Colonic mucosa (tissue), 4 donors: ENCODE measurements around the gene IQCE. TPM values are rescaled to one million over a fixed set of nuclear protein-coding genes. Genes with fewer than 3 reads are reported as not detected.
A peak's percentile ranks its signal among the peaks of the same experiment; 100 is the strongest.
"Not testable (repeated sequence)": the region's sequence is repeated elsewhere in the genome, so short reads cannot be mapped to it uniquely, and the experiment has no call there.

ENCODE experiments used
- DNase-seq: peaks from one replicate; pipeline ENCODE4 v3.0.0-alpha.2; 2020
- H3K27ac ChIP-seq: fragments of 200-600 bp; one replicate; pipeline ENCODE4 v1.8.0; 2021
- H3K27me3 ChIP-seq: fragments of 200-600 bp; one replicate; pipeline ENCODE4 v1.8.0; 2021
- H3K36me3 ChIP-seq: fragments of 200-600 bp; one replicate; pipeline ENCODE4 v1.8.0; 2021
- H3K4me1 ChIP-seq: fragments of 200-600 bp; one replicate; pipeline ENCODE4 v1.8.0; 2021; ENCODE audit warnings: mild to moderate bottlenecking
- H3K4me3 ChIP-seq: fragments of 200-600 bp; one replicate; pipeline ENCODE4 v1.8.0; 2021
- H3K9ac ChIP-seq, 2 donors: one replicate each; pipeline ENCODE4 v1.7.0; 2013; ENCODE audit warnings: control low read depth in 2 of 2, low read depth in 2 of 2, low read length in 2 of 2
- H3K9me3 ChIP-seq: fragments of 200-600 bp; one replicate; pipeline ENCODE4 v1.8.0; 2021
- intact Hi-C: fragments of 100-400 bp; cut with DNase I; formaldehyde crosslinking; loops from one replicate; pipeline ENCODE4 v1.14.1; 2022
- total RNA-seq, 2 donors: library from RNA; stranded (reverse); fragmentation: NEBNext Ultra II Directional in 1 of 2; extraction: Animal tissue kit (Norgen Biotek cat#: 25700) in 1 of 2; gene quantifications; one replicate each; pipeline ENCODE4 v1.2.1, GENCODE V29; 2021
- TF ChIP-seq, protein P1 (sequence below): fragments of 200-600 bp; IDR thresholded peaks from one replicate; pipeline ENCODE4 v1.8.0; 2022; ENCODE audit warnings: antibody characterized with exemption, mild to moderate bottlenecking
- donor health status: healthy.
- donor health status: DM: no; HTN: no; CAD: no.
- donor health status: DM: no; HTN: no; CAD: no.

The IQCE gene
- total RNA-seq, 2 donors from 2014 or later = 23.2 to 36.3 TPM

DNA sequence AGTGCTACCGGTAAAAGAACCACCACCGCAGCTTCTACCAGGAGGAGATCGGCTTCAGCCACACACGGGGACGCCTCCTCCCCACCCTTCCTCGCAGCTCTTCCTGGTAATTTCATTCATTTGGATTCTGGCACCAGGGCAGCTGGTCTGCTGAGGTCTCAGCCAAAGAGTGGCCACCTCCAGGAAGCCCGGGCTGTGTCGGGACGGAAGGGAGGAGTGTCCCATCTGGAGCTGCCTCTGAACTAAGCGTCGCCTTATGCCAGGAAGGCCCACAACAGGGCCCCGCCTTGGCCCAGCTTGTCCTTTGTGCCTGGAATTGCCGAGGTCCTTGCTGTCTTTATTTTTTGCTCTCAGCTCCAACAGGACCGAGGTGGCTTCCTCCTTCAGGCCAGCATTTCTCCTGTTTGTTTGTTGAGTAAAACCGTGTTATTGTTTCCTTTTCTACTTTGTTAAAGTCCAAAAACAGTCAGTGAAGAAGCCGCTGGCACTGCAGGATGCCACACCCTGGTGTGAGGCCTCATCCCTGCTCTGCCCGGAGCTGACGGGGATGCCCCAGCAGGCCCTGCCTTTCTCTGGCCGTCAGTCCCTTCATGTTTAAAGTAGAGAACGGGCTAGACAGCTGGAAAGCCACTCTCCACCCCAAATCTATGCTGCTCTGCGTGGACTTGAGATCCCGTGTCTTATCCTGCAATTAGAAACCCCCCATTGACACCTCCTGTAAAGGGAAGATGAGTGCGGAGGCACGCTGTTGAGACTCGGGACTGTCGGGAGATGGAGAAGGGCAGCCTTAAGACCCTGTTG, 48.5 kb downstream of the IQCE start:
- H3K4me3 ChIP-seq = no peak overlapping the region
- H3K27me3 ChIP-seq = no peaks in the 10 kb centered on the region
- no peaks in the 10 kb centered on the region for H3K36me3 ChIP-seq
- intact Hi-C loops = no loop called here
- TF ChIP-seq, protein P1, sequence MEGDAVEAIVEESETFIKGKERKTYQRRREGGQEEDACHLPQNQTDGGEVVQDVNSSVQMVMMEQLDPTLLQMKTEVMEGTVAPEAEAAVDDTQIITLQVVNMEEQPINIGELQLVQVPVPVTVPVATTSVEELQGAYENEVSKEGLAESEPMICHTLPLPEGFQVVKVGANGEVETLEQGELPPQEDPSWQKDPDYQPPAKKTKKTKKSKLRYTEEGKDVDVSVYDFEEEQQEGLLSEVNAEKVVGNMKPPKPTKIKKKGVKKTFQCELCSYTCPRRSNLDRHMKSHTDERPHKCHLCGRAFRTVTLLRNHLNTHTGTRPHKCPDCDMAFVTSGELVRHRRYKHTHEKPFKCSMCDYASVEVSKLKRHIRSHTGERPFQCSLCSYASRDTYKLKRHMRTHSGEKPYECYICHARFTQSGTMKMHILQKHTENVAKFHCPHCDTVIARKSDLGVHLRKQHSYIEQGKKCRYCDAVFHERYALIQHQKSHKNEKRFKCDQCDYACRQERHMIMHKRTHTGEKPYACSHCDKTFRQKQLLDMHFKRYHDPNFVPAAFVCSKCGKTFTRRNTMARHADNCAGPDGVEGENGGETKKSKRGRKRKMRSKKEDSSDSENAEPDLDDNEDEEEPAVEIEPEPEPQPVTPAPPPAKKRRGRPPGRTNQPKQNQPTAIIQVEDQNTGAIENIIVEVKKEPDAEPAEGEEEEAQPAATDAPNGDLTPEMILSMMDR = no peak
- H3K9ac ChIP-seq = no peak overlapping the region
- no peaks in the 10 kb centered on the region for H3K9me3 ChIP-seq
- peak overlapping the region; percentile 36 for H3K27ac ChIP-seq
- peak; percentile 71 for DNase-seq
- H3K4me1 ChIP-seq = no peaks in the 10 kb centered on the region

DNA sequence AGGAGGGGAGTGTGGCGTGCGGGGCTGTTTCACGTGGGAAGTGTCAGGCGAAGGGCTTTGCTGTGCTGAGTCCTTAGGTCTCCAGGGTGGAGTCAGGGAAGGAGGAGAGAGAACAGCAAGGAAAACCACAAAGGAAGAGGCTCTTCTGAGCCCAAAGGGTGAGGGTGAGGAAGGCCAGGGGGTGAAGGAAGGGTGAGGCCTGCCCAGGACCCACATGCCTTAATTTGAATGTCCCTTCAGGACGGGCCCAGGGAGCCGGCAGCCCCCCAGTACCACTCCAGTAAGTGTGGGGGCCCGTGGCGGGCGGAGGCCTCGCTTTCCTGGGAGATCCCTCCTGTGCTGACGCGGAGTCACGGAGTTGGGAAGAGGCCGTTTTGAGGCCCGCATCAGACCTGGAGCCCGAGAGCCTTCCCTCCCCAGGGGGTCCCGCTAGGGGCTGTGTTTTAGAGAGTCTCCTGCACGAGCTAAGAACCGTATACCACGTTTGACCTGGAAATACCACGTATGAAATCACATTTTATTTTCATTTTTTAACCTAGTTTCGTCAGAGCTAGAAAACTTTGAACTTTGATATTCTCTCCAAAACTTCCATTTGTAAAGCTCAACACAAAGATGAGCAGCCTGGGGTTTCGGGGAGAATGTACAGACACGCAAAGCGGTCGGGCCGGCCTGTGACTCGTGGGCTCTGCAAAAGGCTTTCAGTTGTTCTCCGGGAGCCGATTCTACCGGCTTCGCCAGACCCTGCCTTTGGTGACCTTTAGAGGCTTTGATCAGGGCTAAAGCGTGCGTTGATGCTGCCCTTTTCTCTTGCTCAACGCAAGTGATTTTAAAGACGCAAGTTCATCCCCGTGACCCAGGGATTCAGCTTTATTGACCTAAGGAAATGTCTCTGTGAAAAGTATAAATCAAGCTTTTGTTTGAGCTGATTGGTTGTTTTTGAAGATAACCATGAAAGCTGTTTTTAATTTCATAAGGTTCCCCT, 49.4 kb downstream of the IQCE start:
- Histone ChIP-seq H3K4me3 (no peak overlapping the region), H3K27me3 (no peaks in the 10 kb centered on the region), H3K9me3 (no peaks in the 10 kb centered on the region), H3K36me3 (no peaks in the 10 kb centered on the region), H3K4me1 (no peaks in the 10 kb centered on the region), H3K27ac (peak overlapping the region; percentile 36), H3K9ac (no peak overlapping the region)
- intact Hi-C loops = no loop called here
- TF ChIP-seq, protein P1 = no peak
- no peak for DNase-seq

DNA sequence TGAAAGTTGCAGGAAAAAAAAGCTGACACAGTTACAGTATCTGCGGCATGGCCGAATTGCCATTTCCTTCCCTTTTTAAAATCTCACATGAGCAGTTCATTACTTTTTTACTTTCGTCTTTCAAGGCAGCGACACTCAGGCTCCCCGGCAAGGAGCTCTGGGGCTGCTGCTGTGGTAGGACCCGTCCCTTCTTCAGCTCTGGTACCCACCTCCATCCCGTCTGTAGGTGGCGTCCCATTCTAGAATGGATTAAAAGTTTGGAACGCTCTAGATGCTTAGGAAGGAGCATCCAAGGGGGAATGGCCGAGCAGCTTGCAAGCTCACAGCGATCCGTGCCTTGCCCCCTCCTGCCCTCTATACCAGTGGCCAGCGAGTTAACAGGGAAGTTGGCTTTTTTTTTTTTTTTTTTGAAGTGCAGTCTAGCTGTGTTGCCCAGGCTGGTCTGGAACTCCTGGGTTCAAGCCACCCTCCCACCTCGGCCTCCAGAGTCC, 50.2 kb downstream of the IQCE start:
- Histone ChIP-seq H3K27me3 (no peaks in the 10 kb centered on the region), H3K27ac (peak overlapping the region; percentile 22), H3K36me3 (no peaks in the 10 kb centered on the region), H3K9me3 (no peaks in the 10 kb centered on the region), H3K4me1 (no peaks in the 10 kb centered on the region), H3K4me3 (no peak overlapping the region), H3K9ac (peak overlapping the region in 1 of 2 donors; percentile 19)
- intact Hi-C loops = no loop called here
- TF ChIP-seq, protein P1 = no peak
- no peak for DNase-seq

DNA sequence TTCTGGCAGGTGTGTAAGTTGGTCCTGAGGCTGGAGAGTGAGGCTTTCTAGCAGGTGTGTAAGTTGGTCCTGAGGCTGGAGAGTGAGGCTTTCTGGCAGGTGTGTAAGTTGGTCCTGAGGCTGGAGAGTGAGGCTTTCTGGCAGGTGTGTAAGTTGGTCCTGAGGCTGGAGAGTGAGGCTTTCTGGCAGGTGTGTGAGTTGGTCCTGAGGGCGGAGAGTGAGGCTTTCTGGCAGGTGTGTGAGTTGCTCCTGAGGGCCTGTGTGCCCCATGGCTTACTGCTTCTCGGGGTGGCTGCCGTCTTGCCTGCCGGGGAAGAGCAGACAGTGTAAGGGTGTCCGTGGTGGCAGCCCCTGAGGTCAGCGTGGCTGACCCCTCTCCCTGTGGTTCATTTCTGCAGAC, 50.9 kb downstream of the IQCE start:
- H3K4me1 ChIP-seq, DNase-seq, H3K36me3 ChIP-seq, H3K4me3 ChIP-seq, intact Hi-C loops, H3K27me3 ChIP-seq, H3K9me3 ChIP-seq: not testable (repeated sequence)
- Histone ChIP-seq H3K27ac (peak overlapping the region; percentile 22), H3K9ac (peak overlapping the region in 1 of 2 donors; percentile 2)

DNA sequence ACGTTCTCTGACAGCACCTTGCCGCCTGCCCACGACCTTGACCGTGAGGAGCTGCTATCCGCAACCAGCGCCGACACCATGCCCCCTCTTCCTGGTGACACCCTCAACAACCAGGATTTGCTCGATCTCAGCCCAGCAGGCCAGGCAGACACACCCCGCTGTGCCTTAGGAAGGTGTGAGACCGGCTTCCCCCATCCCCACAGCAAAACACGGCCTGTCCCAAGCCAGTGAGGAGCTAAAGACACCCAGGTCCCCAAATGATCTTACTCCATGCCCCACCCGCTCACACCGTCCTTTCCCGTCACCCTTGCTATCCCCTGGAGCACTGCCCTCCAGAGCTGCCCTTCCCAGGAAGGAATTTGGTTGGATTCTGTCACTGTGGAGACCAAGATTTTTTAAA, 51.7 kb downstream of the IQCE start:
- no peaks in the 10 kb centered on the region for H3K9me3 ChIP-seq
- H3K27me3 ChIP-seq = no peaks in the 10 kb centered on the region
- TF ChIP-seq, protein P1 = no peak
- no peak for DNase-seq
- H3K36me3 ChIP-seq = no peaks in the 10 kb centered on the region
- H3K27ac ChIP-seq = no peak overlapping the region
- no peak overlapping the region for H3K4me3 ChIP-seq
- H3K4me1 ChIP-seq = no peaks in the 10 kb centered on the region
- intact Hi-C loops = no loop called here
- peak overlapping the region in 1 of 2 donors; percentile 7 for H3K9ac ChIP-seq
